IPS-18a (cell line): ENCODE measurements around the gene DPM3.
"Not testable (repeated sequence)": the region's sequence is repeated elsewhere in the genome, so short reads cannot be mapped to it uniquely, and the experiment has no call there.

Source experiments
- H3K27ac ChIP-seq: one replicate; pipeline ENCODE4 v1.5.1; 2013; ENCODE audit warnings: low read length
- H3K27me3 ChIP-seq: one replicate; pipeline ENCODE4 v1.6.1; 2013; ENCODE audit warnings: mild to moderate bottlenecking, low read length; ENCODE audit not compliant: control insufficient read depth, insufficient read depth
- H3K36me3 ChIP-seq: one replicate; pipeline ENCODE4 v1.6.1; 2013; ENCODE audit warnings: low read depth, low read length; ENCODE audit not compliant: control insufficient read depth
- H3K4me1 ChIP-seq: one replicate; pipeline ENCODE4 v1.6.1; 2013; ENCODE audit warnings: low read depth, low read length; ENCODE audit not compliant: control insufficient read depth
- H3K4me3 ChIP-seq: one replicate; pipeline ENCODE4 v1.5.1; 2013; ENCODE audit warnings: low read length
- H3K9ac ChIP-seq: one replicate; pipeline ENCODE4 v1.6.1; 2013; ENCODE audit warnings: mild to moderate bottlenecking, low read length, moderate library complexity
- H3K9me3 ChIP-seq: one replicate; pipeline ENCODE4 v1.6.1; 2013; ENCODE audit warnings: low read depth, low read length; ENCODE audit not compliant: control insufficient read depth

Gene DPM3

DNA sequence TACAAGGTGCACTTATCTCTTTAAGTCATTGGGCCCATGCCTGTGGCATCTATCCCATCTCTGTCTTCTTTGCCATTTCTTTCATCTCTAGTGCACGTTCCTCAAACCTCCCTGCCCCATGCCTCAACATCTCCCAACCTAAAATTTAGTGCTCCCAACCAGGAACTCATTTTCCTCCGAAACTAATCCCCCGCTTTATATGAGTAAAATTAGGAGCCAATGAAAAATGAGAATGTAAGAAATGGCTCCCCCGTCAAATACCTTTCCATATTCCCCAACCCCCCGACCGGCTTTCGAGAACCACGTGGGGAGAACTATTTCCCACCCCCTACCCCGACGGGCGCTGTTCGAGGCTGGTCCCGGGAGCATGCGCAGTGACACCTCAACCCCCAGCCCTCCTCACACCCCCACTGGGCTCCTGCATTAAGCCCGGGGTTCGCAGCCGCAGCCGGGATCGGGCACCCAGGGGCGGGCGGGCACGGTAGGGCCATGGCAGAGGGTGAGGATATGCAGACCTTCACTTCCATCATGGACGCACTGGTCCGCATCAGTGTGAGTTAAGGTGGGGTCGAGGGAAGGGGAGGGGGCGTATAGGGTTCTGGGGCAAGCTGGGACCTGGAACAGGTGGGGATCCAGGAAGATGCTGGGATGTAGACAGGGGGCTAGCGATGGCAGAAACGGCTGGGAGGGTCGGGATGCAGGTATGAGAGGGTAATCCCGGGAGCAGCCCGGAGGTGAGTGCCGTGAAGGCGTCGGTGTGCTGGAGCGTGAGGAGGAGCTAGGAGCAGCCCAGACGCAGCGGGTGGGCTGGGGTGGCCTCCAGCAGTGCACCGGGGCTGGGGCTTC is 33.4 kb upstream of the DPM3 start, which contains the start of gene TRIM46:
TSS of gene TRIM46 (plus strand) at position 372 of the 846 bp plus-strand sequence. CDS start at position 490, 118 bp downstream.
- Histone ChIP-seq H3K9me3 (no peaks in the 10 kb centered on the region), H3K36me3 (peaks cover 33% of the 10 kb centered on the region), H3K27ac (peak within 1 kb of the TSS; percentile 21), H3K4me3 (peak within 1 kb of the TSS; percentile 94), H3K27me3 (no peaks in the 10 kb centered on the region), H3K9ac (peak within 1 kb of the TSS; percentile 84), H3K4me1 (peaks cover 11% of the 10 kb centered on the region)

GRCh38 chr1:155172732-155173477 is 32.6 kb upstream of the DPM3 start, which contains the start of gene KRTCAP2:
KRTCAP2 (minus strand) TSS chr1:155173304; CDS start chr1:155173224, 80 bp downstream.
- H3K4me3 ChIP-seq: peak within 1 kb of the TSS; percentile 94
- peaks cover 11% of the 10 kb centered on the region for H3K4me1 ChIP-seq
- peak within 1 kb of the TSS; percentile 21 for H3K27ac ChIP-seq

DNA sequence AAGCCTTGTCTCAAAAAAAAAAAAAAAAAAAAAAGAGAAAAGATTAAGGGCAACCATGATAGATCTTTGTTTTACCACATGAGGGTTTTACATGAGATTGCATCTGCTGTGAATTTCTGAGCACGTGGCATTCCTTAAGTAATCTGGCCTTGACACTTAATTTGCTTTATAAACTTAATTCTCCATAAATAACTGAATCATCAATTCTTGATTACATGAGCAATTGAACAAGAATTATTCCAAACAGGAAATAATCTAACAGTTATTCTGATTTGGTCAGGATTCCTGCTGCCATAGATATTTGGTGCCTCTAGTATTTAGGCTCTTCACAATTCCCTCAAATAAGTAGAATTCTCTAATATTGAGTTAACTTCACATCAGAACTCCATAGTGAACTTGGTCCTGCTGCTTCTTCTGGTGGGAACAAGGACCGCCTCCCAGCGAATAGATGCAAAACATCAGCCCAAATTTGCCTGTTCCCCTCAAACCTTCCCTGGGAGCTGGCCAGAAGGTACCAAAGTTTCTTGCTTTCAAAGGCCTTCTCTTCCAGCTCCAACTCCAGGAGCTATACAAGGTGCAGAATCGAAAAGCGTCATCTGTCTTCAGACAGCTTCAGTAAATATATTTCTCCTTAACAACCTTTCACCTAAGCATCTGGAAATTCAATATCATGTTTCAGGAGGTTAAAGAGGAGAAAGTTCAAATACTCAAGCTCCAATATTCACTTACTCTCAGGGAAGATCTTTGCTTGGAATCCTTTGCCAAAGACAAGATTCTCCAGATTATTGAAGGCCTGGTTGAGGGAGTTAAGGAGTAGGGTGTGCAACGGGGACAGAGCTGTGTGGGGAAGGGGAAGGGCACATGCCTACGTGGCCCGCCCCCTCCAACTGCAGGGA is 31.8 kb upstream of the DPM3 start:
- H3K4me1 ChIP-seq: peaks cover 12% of the 10 kb centered on the region

More at GRCh38 chr1:155172732-155173477, 32.6 kb upstream of the DPM3 start, which contains the start of gene KRTCAP2:
- H3K9ac ChIP-seq: peak within 1 kb of the TSS; percentile 84
- H3K9me3 ChIP-seq: no peaks in the 10 kb centered on the region
- peaks cover 28% of the 10 kb centered on the region for H3K36me3 ChIP-seq
- H3K27me3 ChIP-seq: no peaks in the 10 kb centered on the region

DNA sequence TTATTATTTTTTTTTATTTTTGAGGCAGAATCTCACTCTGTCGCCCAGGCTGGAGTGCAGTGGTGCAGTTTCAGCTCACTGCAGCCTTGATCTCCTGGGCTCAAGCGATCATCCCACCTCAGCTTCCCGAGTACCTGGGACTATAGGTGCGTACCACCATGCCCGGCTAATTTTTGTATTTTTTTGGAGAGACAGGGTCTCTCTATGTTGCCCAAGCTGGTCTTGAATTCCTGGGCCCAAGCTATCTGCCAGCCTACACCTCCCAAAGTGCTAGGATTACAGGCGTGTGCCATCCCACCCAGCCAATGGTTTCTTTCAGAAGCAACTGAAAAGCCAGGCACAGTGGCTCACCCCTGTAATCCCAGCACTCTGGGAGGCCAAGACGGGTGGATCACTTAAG is 30.5 kb upstream of the DPM3 start:
- Histone ChIP-seq H3K4me3 (no peak overlapping the region), H3K27me3 (no peaks in the 10 kb centered on the region), H3K27ac (no peak overlapping the region), H3K36me3 (peaks cover 16% of the 10 kb centered on the region), H3K4me1 (peaks cover 21% of the 10 kb centered on the region), H3K9me3 (no peaks in the 10 kb centered on the region), H3K9ac (no peak overlapping the region)

More for the DNA sequence above, 31.8 kb upstream of the DPM3 start:
- H3K4me3 ChIP-seq: peak overlapping the region; percentile 94
- H3K9ac ChIP-seq: peak overlapping the region; percentile 84
- peaks cover 20% of the 10 kb centered on the region for H3K36me3 ChIP-seq
- no peaks in the 10 kb centered on the region for H3K27me3 ChIP-seq
- peak overlapping the region; percentile 21 for H3K27ac ChIP-seq
- no peaks in the 10 kb centered on the region for H3K9me3 ChIP-seq

DNA sequence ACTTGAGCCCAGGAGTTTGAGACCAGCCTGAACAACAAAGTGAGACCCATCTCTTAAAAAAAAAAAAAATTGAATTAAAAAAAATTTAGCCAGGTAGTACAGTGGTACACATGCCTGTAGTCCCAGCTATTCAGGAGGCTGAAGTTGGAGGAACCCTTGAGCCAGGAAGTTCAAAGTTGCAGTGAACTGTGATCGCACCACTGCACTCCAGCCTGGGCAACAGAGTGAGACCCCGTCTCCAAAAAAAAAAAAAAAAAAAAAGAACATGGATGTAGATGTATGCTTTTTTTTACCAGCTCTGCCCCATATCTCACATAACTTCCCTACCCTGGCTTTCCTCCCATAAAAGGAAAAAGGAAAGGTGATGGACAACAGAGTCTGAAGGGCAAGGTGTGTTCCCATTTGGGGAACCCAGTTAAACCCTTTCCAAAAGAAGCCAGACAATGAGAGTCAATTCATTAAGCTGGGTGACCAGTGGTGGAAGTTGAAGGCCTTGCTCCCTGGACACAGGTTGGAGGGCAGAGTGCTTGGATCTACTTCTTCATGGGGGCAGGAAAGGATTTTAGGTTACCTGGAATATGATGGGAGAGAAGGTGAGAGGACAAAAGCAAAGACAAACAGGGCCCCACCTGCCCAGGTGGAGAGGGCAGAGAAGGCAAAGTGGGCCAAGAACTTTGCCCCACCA is 29.9 kb upstream of the DPM3 start:
- Histone ChIP-seq H3K4me1 (peaks cover 23% of the 10 kb centered on the region), H3K9me3 (no peaks in the 10 kb centered on the region), H3K27me3 (no peaks in the 10 kb centered on the region), H3K36me3 (peaks cover 16% of the 10 kb centered on the region), H3K27ac (no peak overlapping the region), H3K9ac (no peak overlapping the region), H3K4me3 (no peak overlapping the region)

GRCh38 chr1:155169541-155169940 is 29.2 kb upstream of the DPM3 start:
- Histone ChIP-seq H3K27me3 (no peaks in the 10 kb centered on the region), H3K36me3 (peaks cover 16% of the 10 kb centered on the region), H3K9me3 (no peaks in the 10 kb centered on the region), H3K9ac (no peak overlapping the region), H3K27ac (no peak overlapping the region), H3K4me3 (no peak overlapping the region), H3K4me1 (peaks cover 23% of the 10 kb centered on the region)

- Histone ChIP-seq H3K9ac (no peak overlapping the region), H3K9me3 (no peaks in the 10 kb centered on the region), H3K36me3 (peaks cover 16% of the 10 kb centered on the region), H3K27me3 (no peaks in the 10 kb centered on the region), H3K4me3 (no peak overlapping the region), H3K4me1 (peaks cover 19% of the 10 kb centered on the region), H3K27ac (no peak overlapping the region)
Observed at GRCh38 chr1:155168456-155169210, 28.3 kb upstream of the DPM3 start.

DNA sequence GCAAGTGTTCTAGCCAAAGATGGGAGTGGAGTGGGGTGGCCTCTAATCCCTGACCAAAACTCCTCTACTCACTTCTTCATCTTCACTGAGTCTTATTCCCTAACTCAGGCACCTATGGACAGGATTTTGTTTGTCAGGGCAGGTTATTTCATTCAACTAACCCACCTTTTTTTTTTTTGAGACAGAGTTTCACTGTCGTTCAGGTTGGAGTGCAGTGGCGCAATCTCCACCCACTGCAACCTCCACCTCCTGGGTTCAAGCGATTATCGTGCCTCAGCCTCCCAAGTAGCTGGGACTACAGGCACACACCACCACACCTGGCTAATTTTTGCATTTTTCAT is 27.7 kb upstream of the DPM3 start:
- not testable (repeated sequence) for H3K27me3 ChIP-seq, H3K9ac ChIP-seq, H3K27ac ChIP-seq, H3K9me3 ChIP-seq
- H3K4me3 ChIP-seq: peak overlapping the region; percentile 69
- H3K36me3 ChIP-seq: peaks cover 16% of the 10 kb centered on the region
- H3K4me1 ChIP-seq: peaks cover 19% of the 10 kb centered on the region

DNA sequence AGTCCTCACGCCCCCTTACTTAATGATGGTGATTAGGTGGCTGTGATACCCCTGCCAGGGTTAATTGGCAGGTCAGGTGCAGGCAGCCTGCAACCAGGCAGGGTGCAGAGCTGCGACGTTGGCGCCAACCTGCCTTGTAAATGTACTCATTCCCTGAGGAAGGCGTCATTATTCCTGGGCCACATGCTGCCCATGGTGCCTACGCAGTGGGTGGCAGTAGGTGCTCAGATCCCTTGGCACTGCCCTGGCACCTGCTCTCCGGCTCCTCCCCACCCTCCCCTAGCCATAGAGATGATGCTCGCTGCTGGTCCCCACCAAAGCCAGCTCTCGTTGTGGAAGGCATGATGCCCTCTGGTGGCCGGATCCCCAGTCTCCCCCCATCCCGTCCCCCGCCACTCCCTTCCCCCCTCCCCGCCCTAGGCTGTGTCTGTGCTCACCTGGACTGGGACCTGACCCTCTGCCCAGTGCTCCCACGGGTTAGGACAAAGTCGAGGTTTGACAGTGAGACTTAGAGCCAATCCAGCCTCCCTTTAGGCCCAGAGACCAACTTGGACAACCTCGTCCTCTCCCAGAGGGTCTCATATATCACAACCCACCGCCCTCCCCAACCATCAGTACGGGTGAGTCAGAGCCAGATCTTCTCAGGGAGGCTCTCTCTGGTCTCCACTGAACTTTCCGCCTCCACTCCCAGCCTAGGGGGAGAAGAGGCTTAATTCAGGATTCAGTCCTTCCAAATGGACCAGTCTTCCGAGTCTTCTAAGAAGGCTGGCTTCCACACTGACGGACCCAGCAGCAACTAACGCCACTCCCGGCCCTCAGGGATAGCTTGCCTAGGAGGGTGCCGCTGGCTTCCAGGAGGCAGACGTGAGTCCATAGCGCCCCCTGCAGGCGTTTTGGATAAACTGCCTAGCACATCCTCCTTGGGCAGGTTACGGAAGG is 27.1 kb upstream of the DPM3 start:
- peaks cover 18% of the 10 kb centered on the region for H3K4me1 ChIP-seq
- H3K27me3 ChIP-seq: no peaks in the 10 kb centered on the region
- H3K27ac ChIP-seq: no peak overlapping the region
- H3K36me3 ChIP-seq: peaks cover 16% of the 10 kb centered on the region
- no peaks in the 10 kb centered on the region for H3K9me3 ChIP-seq
- no peak overlapping the region for H3K9ac ChIP-seq
- peak overlapping the region; percentile 69 for H3K4me3 ChIP-seq
